H1 (cell line): ENCODE data around the gene VPS52. TPM values are rescaled to one million over a fixed set of nuclear protein-coding genes. Genes with fewer than 3 reads are reported as not detected.

Experiments
- CTCF ChIA-PET: fragments of 300-600 bp; sonication (Branson Sonifier 250); formaldehyde crosslinking; loops from one replicate; lab custom pipeline; 2021; ENCODE audit not compliant: partially characterized antibody; lab: Charles Lee
- POLR2A ChIA-PET: fragments of 300-600 bp; sonication (Branson Sonifier 250); formaldehyde crosslinking; loops from one replicate; lab custom pipeline; 2021; ENCODE audit warnings: inconsistent platforms; ENCODE audit not compliant: partially characterized antibody; lab: Charles Lee
- DNase-seq, 2 experiments: peaks; one replicate each; pipeline versions ENCODE4 v3.0.0 to v3.0.0-alpha.2; 2010 to 2022; ENCODE audit warnings: low spot score in 2 of 2, low read depth in 1 of 2, mixed read lengths in 1 of 2
- FAIRE-seq: peaks from 2 replicates; lab custom pipeline; 2011; peaks lifted over from hg19 to GRCh38; lab: Jason Lieb, UNC
- H2AFZ ChIP-seq: 2 replicates; pipeline ENCODE4 v1.8.1; 2012; ENCODE audit warnings: low read length, inconsistent platforms
- H2AK5ac ChIP-seq: 2 replicates; pipeline ENCODE4 v1.6.1; 2013; ENCODE audit warnings: low read depth, low read length
- H2BK120ac ChIP-seq: replicated peaks from 2 replicates; pipeline ENCODE3; 2013; ENCODE audit warnings: low read depth, low read length, inconsistent platforms
- H2BK12ac ChIP-seq: 2 replicates; pipeline ENCODE4 v1.6.1; 2013; ENCODE audit warnings: low read depth, low read length
- H2BK15ac ChIP-seq: 2 replicates; pipeline ENCODE4 v1.6.1; 2013; ENCODE audit warnings: low read length
- H2BK20ac ChIP-seq: 2 replicates; pipeline ENCODE4 v1.6.1; 2013; ENCODE audit warnings: low read length
- H2BK5ac ChIP-seq: 2 replicates; pipeline ENCODE4 v1.6.1; 2013; ENCODE audit warnings: low read depth, low read length
- H3K14ac ChIP-seq: 2 replicates; pipeline ENCODE4 v1.6.1; 2013; ENCODE audit warnings: inconsistent platforms; ENCODE audit not compliant: insufficient read length
- H3K18ac ChIP-seq: 2 replicates; pipeline ENCODE4 v1.6.1; 2013; ENCODE audit warnings: low read length; ENCODE audit errors: extremely low read depth
- H3K23ac ChIP-seq: 2 replicates; pipeline ENCODE4 v1.6.1; 2013; ENCODE audit warnings: inconsistent platforms; ENCODE audit not compliant: insufficient read length
- H3K23me2 ChIP-seq: 2 replicates; pipeline ENCODE4 v1.6.1; 2013; ENCODE audit warnings: low read depth, low read length
- H3K27ac ChIP-seq: 2 replicates; pipeline ENCODE4 v1.6.1; 2011; ENCODE audit warnings: low read depth, low read length, inconsistent platforms
- H3K27me3 ChIP-seq, 4 experiments: replicated peaks in 1 of 4; 1 replicate in 1 of 4; 2 replicates in 3 of 4; pipeline versions ENCODE4 v1.6.1 to v1.8.1; 2011 to 2013; ENCODE audit warnings: low read length in 3 of 4, mild to moderate bottlenecking in 3 of 4, inconsistent platforms in 2 of 4, mixed read lengths in 2 of 4, moderate library complexity in 1 of 4; ENCODE audit not compliant: control insufficient read depth in 3 of 4, insufficient read depth in 3 of 4; ENCODE audit errors: extremely low read depth in 1 of 4
- H3K36me3 ChIP-seq, 4 experiments: 2 replicates each; pipeline versions ENCODE4 v1.6.1 to v1.8.1; 2011 to 2013; ENCODE audit warnings: mild to moderate bottlenecking in 4 of 4, low read length in 3 of 4, moderate library complexity in 2 of 4, control low read depth in 1 of 4, inconsistent platforms in 1 of 4; ENCODE audit not compliant: insufficient read depth in 4 of 4, control insufficient read depth in 2 of 4
- H3K4ac ChIP-seq: replicated peaks from 2 replicates; pipeline ENCODE3; 2013; ENCODE audit warnings: low read length, low read depth, mixed read lengths, inconsistent platforms; ENCODE audit not compliant: insufficient read length
- H3K4me1 ChIP-seq, 4 experiments: replicated peaks in 1 of 4; 1 replicate in 1 of 4; 2 replicates in 3 of 4; pipeline versions ENCODE4 v1.6.1 to v1.8.1; 2011 to 2013; ENCODE audit warnings: low read length in 3 of 4, inconsistent platforms in 2 of 4, mixed read lengths in 1 of 4; ENCODE audit not compliant: insufficient read depth in 4 of 4, control insufficient read depth in 3 of 4
- H3K4me2 ChIP-seq, 2 experiments: 2 replicates each; pipeline versions ENCODE4 v1.6.1 to v1.8.1; 2011 to 2013; ENCODE audit warnings: low read depth in 2 of 2, low read length in 2 of 2, control low read depth in 1 of 2, inconsistent platforms in 1 of 2, mild to moderate bottlenecking in 1 of 2; ENCODE audit not compliant: insufficient read depth in 1 of 2
- H3K4me3 ChIP-seq, 4 experiments: fragments of 200-600, 300-600 bp in 1 of 4; sonication (generic), shearing (Covaris generic), sonication (Bioruptor Twin) in 1 of 4; 2 replicates each; pipeline versions ENCODE4 v1.5.1 to v1.8.1; 2011 to 2016; ENCODE audit warnings: low read length in 4 of 4, low read depth in 3 of 4, control low read depth in 2 of 4, inconsistent platforms in 2 of 4, mild to moderate bottlenecking in 2 of 4, mixed read lengths in 1 of 4, moderate library complexity in 1 of 4; ENCODE audit not compliant: insufficient read depth in 2 of 4; ENCODE audit errors: extremely low read depth in 1 of 4
- H3K56ac ChIP-seq: replicated peaks from 2 replicates; pipeline ENCODE3; 2013; ENCODE audit warnings: low read depth, mild to moderate bottlenecking, mixed read lengths, low read length, inconsistent platforms; ENCODE audit not compliant: insufficient read length
- H3K79me1 ChIP-seq: 2 replicates; pipeline ENCODE4 v1.6.1; 2013; ENCODE audit warnings: low read depth, low read length, control low read depth
- H3K79me2 ChIP-seq, 2 experiments: 2 replicates each; pipeline versions ENCODE4 v1.6.1 to v1.8.1; 2012 to 2013; ENCODE audit warnings: low read length in 2 of 2, mild to moderate bottlenecking in 2 of 2, inconsistent platforms in 1 of 2; ENCODE audit not compliant: insufficient read depth in 2 of 2, control insufficient read depth in 1 of 2
- H3K9ac ChIP-seq, 4 experiments: replicated peaks in 1 of 4; 1 replicate in 1 of 4; 2 replicates in 3 of 4; pipeline versions ENCODE4 v1.6.1 to v1.8.1; 2011 to 2013; ENCODE audit warnings: low read depth in 3 of 4, low read length in 3 of 4, control low read depth in 2 of 4, mild to moderate bottlenecking in 2 of 4, moderate library complexity in 2 of 4, inconsistent platforms in 1 of 4; ENCODE audit errors: extremely low read depth in 1 of 4
- H3K9me3 ChIP-seq, 2 experiments: 2 replicates each; pipeline versions ENCODE4 v1.6.1 to v1.8.1; 2012 to 2013; ENCODE audit warnings: mild to moderate bottlenecking in 2 of 2, moderate library complexity in 2 of 2, control low read depth in 1 of 2, inconsistent platforms in 1 of 2, low read depth in 1 of 2, low read length in 1 of 2, mixed read lengths in 1 of 2; ENCODE audit not compliant: insufficient read depth in 2 of 2
- H4K20me1 ChIP-seq, 2 experiments: replicated peaks in 1 of 2; 2 replicates each; pipeline versions ENCODE3 to v1.8.1; 2011 to 2013; ENCODE audit warnings: inconsistent platforms in 2 of 2, low read length in 2 of 2, mild to moderate bottlenecking in 1 of 2; ENCODE audit not compliant: insufficient read depth in 2 of 2, control insufficient read depth in 1 of 2
- H4K5ac ChIP-seq: 2 replicates; pipeline ENCODE4 v1.6.1; 2013; ENCODE audit warnings: low read length, low read depth, mixed read lengths, inconsistent platforms; ENCODE audit not compliant: insufficient read length
- H4K8ac ChIP-seq: 2 replicates; pipeline ENCODE4 v1.8.0; 2013; ENCODE audit warnings: mild to moderate bottlenecking, moderate library complexity, low read length, inconsistent platforms; ENCODE audit not compliant: insufficient read depth; ENCODE audit errors: extremely low read depth
- H4K91ac ChIP-seq: replicated peaks from 2 replicates; pipeline ENCODE3; 2013; ENCODE audit warnings: low read length, mixed read lengths, inconsistent platforms; ENCODE audit not compliant: insufficient read length
- RAD21 ChIP-seq, 2 experiments: IDR thresholded peaks in 1 of 2; conservative IDR thresholded peaks in 1 of 2; 2 replicates each; pipeline ENCODE4 v1.6.1; 2011; ENCODE audit warnings: low read depth in 2 of 2, low read length in 2 of 2, improper control_type of control experiment in 1 of 2, inconsistent platforms in 1 of 2, mild to moderate bottlenecking in 1 of 2, moderate library complexity in 1 of 2
- SIN3A ChIP-seq, 2 experiments: IDR thresholded peaks in 1 of 2; conservative IDR thresholded peaks in 1 of 2; 2 replicates each; pipeline ENCODE4 v1.6.1; 2011 to 2012; ENCODE audit warnings: low read length in 2 of 2, improper control_type of control experiment in 1 of 2, low read depth in 1 of 2, mild to moderate bottlenecking in 1 of 2
- WGBS, 2 experiments: shearing (Covaris generic) in 1 of 2; methylation state at CpG; one replicate each; pipeline versions ENCODE4 v1.1.6 to v1.1.7; 2013 to 2015; ENCODE audit warnings: low lambda C conversion rate in 2 of 2, mixed read lengths in 2 of 2, inconsistent platforms in 1 of 2, low coverage in 1 of 2, missing lambda C conversion rate in 1 of 2; ENCODE audit not compliant: insufficient replicate concordance in 2 of 2, insufficient coverage in 1 of 2, insufficient read length in 1 of 2; ENCODE audit errors: extremely low coverage in 1 of 2, missing lambda C conversion rate in 1 of 2; 5-methylcytosine and 5-hydroxymethylcytosine counted together
- polyA plus RNA-seq, 7 experiments: library from polyadenylated mRNA; depleted of rRNA in 3 of 7; stranded (reverse) in 5 of 7; unstranded in 2 of 7; fragments of >200 nt in 5 of 7; fragments of 200-250 nt in 2 of 7; gene quantifications; 1 replicate in 5 of 7; 2 replicates in 1 of 7; 4 replicates in 1 of 7; pipeline versions ENCODE4 v1.2.1 to v1.2.3, GENCODE V29; 2011 to 2013; ENCODE audit warnings: missing spikeins in 2 of 7, mixed read lengths in 2 of 7
- total RNA-seq: library from RNA; stranded (reverse); fragmentation: NEBNext Ultra II Directional; extraction: Animal tissue kit (Norgen Biotek cat#: 25700); gene quantifications from 2 replicates; pipeline ENCODE4 v1.2.1, GENCODE V29; 2021

The VPS52 gene
- total and polyA plus RNA-seq, 2 of the 8 experiments (the other 6 are each of a cell fraction or from before 2014, with no cell fraction given): 36.5 to 86.3 TPM

- FAIRE-seq: no peak
- Histone ChIP-seq H3K56ac (no peak overlapping the region), H3K27me3 (no peaks in the 10 kb centered on the region), H2BK15ac (no peak overlapping the region; the same call in 1 of the 2 replicates), H3K4me2 (peak overlapping the region in 1 of 2 experiments; percentile 95; a peak in 1 of 4 replicates), H4K20me1 (peaks cover 0 to 5% of the 10 kb centered on the region in 2 experiments), H2AFZ (no peak overlapping the region), H4K91ac (no peak overlapping the region), H3K4me3 (no peak overlapping the region), H3K4me1 (peaks cover 0 to 28% (median 17%) of the 10 kb centered on the region in 4 experiments; a peak in 6 of 7 replicates), H2AK5ac (peak overlapping the region; percentile 88; the same call in 1 of the 2 replicates), H2BK5ac (peak overlapping the region; percentile 68; the same call in 1 of the 2 replicates)
- TF ChIP-seq SIN3A (conservative IDR thresholded peaks at IDR 0.05 in 1 of 2, IDR thresholded peaks at IDR 0.05 in 1 of 2; ENCODE audit: low read depth in 1 of 2, low read length in 2 of 2): 0 out of 4 replicates have a peak, but pooled peaks of 1 of the 2 experiments have one; percentile 4
- no peak for TF ChIP-seq RAD21 (IDR thresholded peaks at IDR 0.05 in 1 of 2, conservative IDR thresholded peaks at IDR 0.05 in 1 of 2; ENCODE audit: low read depth in 2 of 2, low read length in 2 of 2)
- TF ChIP-seq, all 59 proteins: peak for 1
- Histone ChIP-seq H2BK120ac (no peak overlapping the region), H3K79me1 (no peaks in the 10 kb centered on the region; the same call in 1 of the 2 replicates), H3K27ac (no peak overlapping the region), H3K9ac (no peak overlapping the region), H3K4ac (no peak overlapping the region), H3K79me2 (peaks cover 0 to 17% of the 10 kb centered on the region in 2 experiments; a peak in 1 of 4 replicates), H4K5ac (no peak overlapping the region), H2BK12ac (peak overlapping the region; percentile 23; the same call in 1 of the 2 replicates), H3K14ac (no peak overlapping the region), H3K9me3 (no peaks in the 10 kb centered on the region), H3K18ac (no peak overlapping the region), H3K36me3 (peaks cover 8 to 27% (median 21%) of the 10 kb centered on the region in 4 experiments; a peak in 7 of 8 replicates), H3K23me2 (peaks cover 26% of the 10 kb centered on the region), H2BK20ac (no peak overlapping the region), H3K23ac (no peak overlapping the region), H4K8ac (no peak overlapping the region)
- CTCF ChIA-PET: interaction anchor here (1.0 to 2.7 kb wide), 3 partner anchors 17 to 36 kb away, joined by 3 to 8 read pairs (median 3); partner anchors contain the start of gene RGL2
- no peak for DNase-seq
- POLR2A ChIA-PET: interaction anchor here (0.6 to 6.3 kb wide), 8 partner anchors 15 to 426 kb away, joined by 3 to 30 read pairs (median 4); partner anchors contain the start of genes B3GALT4, RPS18 and VPS52
- WGBS, 2 experiments: 86% methylated on average over 17 of the region's 17 CpGs; no CpG with 5 or more reads in 1 of the 2 experiments
These were observed 44.3 kb upstream of the VPS52 start for GRCh38 chr6:33315793-33316602.
